Esophagus squamous epithelium (tissue), 5 donors: ENCODE data around the gene CLCNKA. TPM values are rescaled to one million over a fixed set of nuclear protein-coding genes. Genes with fewer than 3 reads are reported as not detected.

ENCODE experiments used
- DNase-seq: peaks from one replicate; lab custom pipeline; 2025; lab: John Stamatoyannopoulos, UW
- H3K27ac ChIP-seq, 4 donors: fragments of 200-600 bp; sonication (generic); one replicate each; pipeline ENCODE4 v1.5.1; 2016 to 2019; ENCODE audit warnings: mild to moderate bottlenecking in 1 of 4
- H3K27me3 ChIP-seq, 4 donors: fragments of 200-600 bp; sonication (generic); 1 replicate in 3 of 4; 2 replicates in 1 of 4; pipeline versions ENCODE4 v1.5.1 to v1.6.0; 2017 to 2021; ENCODE audit warnings: antibody characterized with exemption in 1 of 4
- H3K36me3 ChIP-seq, 3 donors: fragments of 200-600 bp; sonication (generic); one replicate each; pipeline ENCODE4 v1.5.1; 2016 to 2019
- H3K4me1 ChIP-seq, 3 donors: fragments of 200-600 bp; sonication (generic); one replicate each; pipeline ENCODE4 v1.5.1; 2017 to 2019
- H3K4me3 ChIP-seq, 4 donors: fragments of 200-600 bp; sonication (generic); 1 replicate in 3 of 4; 2 replicates in 1 of 4; pipeline ENCODE4 v1.5.1; 2016 to 2019; ENCODE audit warnings: mild to moderate bottlenecking in 2 of 4, moderate library complexity in 1 of 4
- H3K9me3 ChIP-seq, 3 donors: fragments of 200-600 bp; sonication (generic); one replicate each; pipeline ENCODE4 v1.5.1; 2016 to 2019
- CTCF ChIP-seq, 6 experiments: fragments of 450-650 bp in 4 of 6; fragments of 200-600 bp in 2 of 6; sonication (generic) in 2 of 6; IDR thresholded peaks; one replicate each; pipeline ENCODE4 v1.5.1; 2016 to 2019; ENCODE audit warnings: antibody characterized with exemption in 6 of 6, mild to moderate bottlenecking in 4 of 6, moderate library complexity in 4 of 6
- POLR2A ChIP-seq, 4 donors: fragments of 450-650 bp; IDR thresholded peaks; one replicate each; pipeline ENCODE4 v1.6.1; 2017; ENCODE audit warnings: antibody characterized with exemption in 4 of 4, mild to moderate bottlenecking in 4 of 4, moderate library complexity in 3 of 4
- WGBS, 2 donors: methylation state at CpG; one replicate each; pipeline ENCODE4 v1.1.5; 2018; 5-methylcytosine and 5-hydroxymethylcytosine counted together
- intact Hi-C: fragments of 100-400 bp; cut with DNase I; formaldehyde crosslinking; loops from one replicate; pipeline ENCODE4 v1.15.0; 2022
- total RNA-seq, 4 donors: library from RNA; depleted of rRNA; stranded (reverse); fragments of >200 nt; gene quantifications; one replicate each; pipeline ENCODE4 v1.1.0, GENCODE V29; 2016
- donor health status: DM: yes; HTN: yes; CAD: no.

CLCNKA gene
- total RNA-seq, 4 donors from 2014 or later = not detected

GRCh38 chr1:15992582-15993500, 29.0 kb upstream of the CLCNKA start:
- no peak for DNase-seq
- TF ChIP-seq CTCF (IDR thresholded peaks at IDR 0.05) (no peak), POLR2A (IDR thresholded peaks at IDR 0.05) (no peak)
- no peaks in the 10 kb centered on the region for H3K27me3 ChIP-seq
- no peaks in the 10 kb centered on the region for H3K9me3 ChIP-seq
- WGBS, 2 donors = 79 to 80% methylated on average over 1 to 6 of the region's 17 CpGs
- H3K4me3 ChIP-seq = no peak overlapping the region
- H3K27ac ChIP-seq = no peak overlapping the region
- intact Hi-C loops = loop anchor here (10.0 kb wide), 1 partner anchor 178 kb away; no protein-coding TSS in a partner anchor
- H3K36me3 ChIP-seq = no peaks in the 10 kb centered on the region
- H3K4me1 ChIP-seq = no peaks in the 10 kb centered on the region

- Histone ChIP-seq H3K4me3 (no peak overlapping the region), H3K9me3 (no peaks in the 10 kb centered on the region), H3K36me3 (no peaks in the 10 kb centered on the region), H3K27ac (no peak overlapping the region), H3K4me1 (no peaks in the 10 kb centered on the region), H3K27me3 (no peaks in the 10 kb centered on the region)
- TF ChIP-seq CTCF (IDR thresholded peaks at IDR 0.05) = no peak
- no peak for TF ChIP-seq POLR2A (IDR thresholded peaks at IDR 0.05)
- no peak for DNase-seq
- intact Hi-C loops = loop anchor here (10.0 kb wide), 1 partner anchor 179 kb away; no protein-coding TSS in a partner anchor
- WGBS, 2 donors = 75 to 88% methylated on average over 5 to 14 of the region's 15 CpGs
Measured at GRCh38 chr1:15993666-15994065, 28.2 kb upstream of the CLCNKA start.

GRCh38 chr1:15994081-15994480, 27.8 kb upstream of the CLCNKA start:
- no peaks in the 10 kb centered on the region for H3K27me3 ChIP-seq
- H3K9me3 ChIP-seq = no peaks in the 10 kb centered on the region
- DNase-seq = no peak
- intact Hi-C loops = loop anchor here (10.0 kb wide), 1 partner anchor 179 kb away; no protein-coding TSS in a partner anchor
- no peak for TF ChIP-seq CTCF (IDR thresholded peaks at IDR 0.05)
- TF ChIP-seq POLR2A (IDR thresholded peaks at IDR 0.05) = no peak
- no CpG with 5 or more reads among the region's 10 CpGs for WGBS, 2 donors
- H3K4me3 ChIP-seq = no peak overlapping the region
- no peaks in the 10 kb centered on the region for H3K36me3 ChIP-seq
- H3K27ac ChIP-seq = no peak overlapping the region
- no peaks in the 10 kb centered on the region for H3K4me1 ChIP-seq

GRCh38 chr1:15994590-15995351, 27.1 kb upstream of the CLCNKA start:
- H3K27me3 ChIP-seq = no peaks in the 10 kb centered on the region
- no peak overlapping the region for H3K27ac ChIP-seq
- no peak for TF ChIP-seq POLR2A (IDR thresholded peaks at IDR 0.05)
- TF ChIP-seq CTCF (IDR thresholded peaks at IDR 0.05) = peak; percentile 67 to 84 (median 78)
- WGBS, 2 donors = 63 to 74% methylated on average over 8 to 10 of the region's 11 CpGs
- no peak overlapping the region for H3K4me3 ChIP-seq
- DNase-seq = no peak
- no peaks in the 10 kb centered on the region for H3K36me3 ChIP-seq
- intact Hi-C loops = loop anchor here (10.0 kb wide), 1 partner anchor 180 kb away; no protein-coding TSS in a partner anchor
- no peaks in the 10 kb centered on the region for H3K4me1 ChIP-seq
- H3K9me3 ChIP-seq = no peaks in the 10 kb centered on the region
